CD14-positive monocyte (primary cell): ENCODE measurements around the gene ZSCAN1. TPM values are rescaled to one million over a fixed set of nuclear protein-coding genes. Genes with fewer than 3 reads are reported as not detected.

Experiments
- DNase-seq, 3 donors: peaks; one replicate each; pipeline ENCODE4 v3.0.0-alpha.2; 2011 to 2022
- H2AFZ ChIP-seq: 2 replicates; pipeline ENCODE4 v1.6.0; 2012; ENCODE audit warnings: mild to moderate bottlenecking, low read depth, low read length, inconsistent platforms; ENCODE audit not compliant: insufficient read depth, poor library complexity, severe bottlenecking
- H3K27ac ChIP-seq, 2 donors: 1 replicate in 1 of 2; 2 replicates in 1 of 2; pipeline ENCODE4 v1.5.1; 2012 to 2013; ENCODE audit warnings: low read length in 2 of 2, control low read depth in 1 of 2, inconsistent platforms in 1 of 2, low read depth in 1 of 2, mild to moderate bottlenecking in 1 of 2
- H3K27me3 ChIP-seq, 2 donors: one replicate each; pipeline versions ENCODE4 v1.6.0 to v1.6.1; 2011 to 2013; ENCODE audit warnings: low read length in 2 of 2; ENCODE audit not compliant: control insufficient read depth in 2 of 2, insufficient read depth in 2 of 2
- H3K36me3 ChIP-seq, 2 donors: replicated peaks in 1 of 2; 1 replicate in 1 of 2; 2 replicates in 1 of 2; pipeline versions ENCODE4 v1.5.1 to v1.6.1; 2012 to 2013; ENCODE audit warnings: low read length in 2 of 2, control low read depth in 1 of 2, inconsistent platforms in 1 of 2, mild to moderate bottlenecking in 1 of 2; ENCODE audit not compliant: insufficient read depth in 2 of 2, control insufficient read depth in 1 of 2
- H3K4me1 ChIP-seq, 2 donors: 1 replicate in 1 of 2; 2 replicates in 1 of 2; pipeline versions ENCODE4 v1.5.1 to v1.6.1; 2012 to 2013; ENCODE audit warnings: low read length in 2 of 2, control low read depth in 1 of 2, inconsistent platforms in 1 of 2, mild to moderate bottlenecking in 1 of 2, moderate library complexity in 1 of 2; ENCODE audit not compliant: insufficient read depth in 2 of 2, control insufficient read depth in 1 of 2
- H3K4me2 ChIP-seq: replicated peaks from 2 replicates; pipeline ENCODE3; 2012; ENCODE audit warnings: low read length, moderate library complexity, mild to moderate bottlenecking; ENCODE audit not compliant: poor library complexity, severe bottlenecking; ENCODE audit errors: extremely low read depth
- H3K4me3 ChIP-seq, 3 experiments: fragments of 200-600 bp in 1 of 3; sonication (generic) in 1 of 3; replicated peaks in 1 of 3; 1 replicate in 2 of 3; 2 replicates in 1 of 3; pipeline ENCODE4 v1.5.1; 2011 to 2013; ENCODE audit warnings: low read length in 3 of 3, mild to moderate bottlenecking in 3 of 3, control low read depth in 2 of 3, low read depth in 2 of 3, inconsistent platforms in 1 of 3, moderate library complexity in 1 of 3
- H3K79me2 ChIP-seq: 2 replicates; pipeline ENCODE4 v1.6.0; 2012; ENCODE audit warnings: mild to moderate bottlenecking, control low read depth, inconsistent platforms, low read length, moderate library complexity; ENCODE audit not compliant: insufficient read depth
- H3K9ac ChIP-seq: 2 replicates; pipeline ENCODE4 v1.6.0; 2017; ENCODE audit warnings: low read length, mild to moderate bottlenecking; ENCODE audit not compliant: insufficient read depth, poor library complexity, severe bottlenecking
- H3K9me3 ChIP-seq, 2 donors: replicated peaks in 1 of 2; 1 replicate in 1 of 2; 2 replicates in 1 of 2; pipeline versions ENCODE4 v1.5.1 to v1.6.1; 2012 to 2013; ENCODE audit warnings: low read length in 2 of 2, control low read depth in 1 of 2; ENCODE audit not compliant: control insufficient read depth in 1 of 2, insufficient read depth in 1 of 2
- H4K20me1 ChIP-seq: 2 replicates; pipeline ENCODE4 v1.6.0; 2012; ENCODE audit warnings: mild to moderate bottlenecking, low read length, control low read depth, moderate library complexity; ENCODE audit not compliant: insufficient read depth
- H3K27ac Mint-ChIP-seq, 7 donors: one replicate each; pipeline ENCODE4 v1.8.0; 2020; ENCODE audit warnings: mild to moderate bottlenecking in 7 of 7, mixed read lengths in 7 of 7, moderate library complexity in 6 of 7, inconsistent platforms in 2 of 7
- H3K27me3 Mint-ChIP-seq, 3 donors: one replicate each; pipeline ENCODE4 v1.8.0; 2021 to 2022; ENCODE audit warnings: low read depth in 3 of 3, mild to moderate bottlenecking in 3 of 3, mixed read lengths in 3 of 3, moderate library complexity in 3 of 3, inconsistent platforms in 1 of 3
- H3K36me3 Mint-ChIP-seq, 2 donors: one replicate each; pipeline ENCODE4 v1.8.0; 2020; ENCODE audit warnings: mixed read lengths in 2 of 2, inconsistent platforms in 1 of 2, mild to moderate bottlenecking in 1 of 2
- H3K4me1 Mint-ChIP-seq: one replicate; pipeline ENCODE4 v1.8.0; 2020; ENCODE audit warnings: mild to moderate bottlenecking, mixed read lengths
- H3K4me3 Mint-ChIP-seq, 2 donors: one replicate each; pipeline ENCODE4 v1.8.0; 2020; ENCODE audit warnings: mild to moderate bottlenecking in 2 of 2, mixed read lengths in 2 of 2, moderate library complexity in 1 of 2
- H3K9me3 Mint-ChIP-seq, 7 donors: one replicate each; pipeline ENCODE4 v1.8.0; 2020 to 2022; ENCODE audit warnings: mixed read lengths in 7 of 7, mild to moderate bottlenecking in 6 of 7, moderate library complexity in 6 of 7, inconsistent platforms in 2 of 7
- WGBS: methylation state at CpG from one replicate; pipeline ENCODE4 v1.1.5; 2013; ENCODE audit warnings: missing lambda C conversion rate; ENCODE audit not compliant: insufficient coverage; 5-methylcytosine and 5-hydroxymethylcytosine counted together
- intact Hi-C, 2 donors: fragments of 100-400 bp; cut with micrococcal nuclease; formaldehyde crosslinking; loops; one replicate each; pipeline versions ENCODE4 v1.15.0 to v1.15.1; 2023
- polyA plus RNA-seq, 3 donors: library from polyadenylated mRNA; depleted of rRNA in 1 of 3; unstranded in 2 of 3; stranded (reverse) in 1 of 3; fragments of 300-500 nt in 2 of 3; fragments of >200 nt in 1 of 3; fragmentation: Illumina TruSeq in 2 of 3; gene quantifications; 1 replicate in 2 of 3; 2 replicates in 1 of 3; pipeline ENCODE4 v1.2.3, GENCODE V29; 2012 to 2021
- TF ChIP-seq, protein P1 (sequence below): fragments of 200-600 bp; IDR thresholded peaks from one replicate; pipeline ENCODE4 v1.8.0; 2022; ENCODE audit warnings: antibody characterized with exemption, mild to moderate bottlenecking

Gene ZSCAN1
- polyA plus RNA-seq, 3 donors, result not detected

DNA sequence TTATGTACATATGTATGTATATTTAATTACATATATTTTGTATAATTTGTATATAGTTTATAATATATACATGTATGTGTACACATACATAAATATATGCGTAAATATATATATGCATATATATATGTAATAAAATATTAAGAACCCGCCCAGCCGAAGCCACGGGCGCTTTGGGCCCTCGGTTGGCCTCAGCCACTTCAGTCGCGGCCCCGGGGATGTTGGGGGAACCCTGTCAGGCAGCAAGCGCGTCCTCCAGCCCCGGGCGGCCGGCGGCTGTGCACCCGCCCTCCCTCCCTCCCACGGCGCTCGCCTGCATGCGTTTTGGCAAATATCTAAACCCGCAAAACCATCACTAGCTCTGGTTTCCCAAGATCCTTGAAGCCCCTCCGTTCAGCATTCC lies 23.3 kb upstream of the ZSCAN1 start:
- Histone ChIP-seq H3K27ac (no peak overlapping the region), H3K4me2 (peak overlapping the region; percentile 92), H3K4me3 (no peak overlapping the region), H3K36me3 (peaks cover 3 to 20% of the 10 kb centered on the region in 2 donors), H3K9me3 (peaks cover 62 to 80% of the 10 kb centered on the region in 2 donors), H2AFZ (peak overlapping the region; percentile 91), H3K27me3 (no peaks in the 10 kb centered on the region), H3K9ac (no peak overlapping the region), H4K20me1 (no peaks in the 10 kb centered on the region), H3K4me1 (peaks cover 10 to 12% of the 10 kb centered on the region in 2 donors), H3K79me2 (no peaks in the 10 kb centered on the region)
- TF ChIP-seq, protein P1, sequence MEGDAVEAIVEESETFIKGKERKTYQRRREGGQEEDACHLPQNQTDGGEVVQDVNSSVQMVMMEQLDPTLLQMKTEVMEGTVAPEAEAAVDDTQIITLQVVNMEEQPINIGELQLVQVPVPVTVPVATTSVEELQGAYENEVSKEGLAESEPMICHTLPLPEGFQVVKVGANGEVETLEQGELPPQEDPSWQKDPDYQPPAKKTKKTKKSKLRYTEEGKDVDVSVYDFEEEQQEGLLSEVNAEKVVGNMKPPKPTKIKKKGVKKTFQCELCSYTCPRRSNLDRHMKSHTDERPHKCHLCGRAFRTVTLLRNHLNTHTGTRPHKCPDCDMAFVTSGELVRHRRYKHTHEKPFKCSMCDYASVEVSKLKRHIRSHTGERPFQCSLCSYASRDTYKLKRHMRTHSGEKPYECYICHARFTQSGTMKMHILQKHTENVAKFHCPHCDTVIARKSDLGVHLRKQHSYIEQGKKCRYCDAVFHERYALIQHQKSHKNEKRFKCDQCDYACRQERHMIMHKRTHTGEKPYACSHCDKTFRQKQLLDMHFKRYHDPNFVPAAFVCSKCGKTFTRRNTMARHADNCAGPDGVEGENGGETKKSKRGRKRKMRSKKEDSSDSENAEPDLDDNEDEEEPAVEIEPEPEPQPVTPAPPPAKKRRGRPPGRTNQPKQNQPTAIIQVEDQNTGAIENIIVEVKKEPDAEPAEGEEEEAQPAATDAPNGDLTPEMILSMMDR, result no peak
- WGBS, result 100% methylated on average over 6 of the region's 22 CpGs
- H3K4me3 Mint-ChIP-seq, result no peak overlapping the region
- peak overlapping the region in 1 of 7 donors; percentile 53 for H3K27ac Mint-ChIP-seq
- peaks cover 0 to 22% (median 11%) of the 10 kb centered on the region in 3 donors for H3K27me3 Mint-ChIP-seq
- peaks cover 17% of the 10 kb centered on the region for H3K4me1 Mint-ChIP-seq
- peaks cover 13 to 24% of the 10 kb centered on the region in 2 donors for H3K36me3 Mint-ChIP-seq
- intact Hi-C loops, result loop anchor here in 1 of 2 donors (2.0 kb wide), 1 partner anchor 28 kb away; no protein-coding TSS in a partner anchor
- no peak for DNase-seq
- peaks cover 58 to 90% (median 77%) of the 10 kb centered on the region in 7 donors for H3K9me3 Mint-ChIP-seq

DNA sequence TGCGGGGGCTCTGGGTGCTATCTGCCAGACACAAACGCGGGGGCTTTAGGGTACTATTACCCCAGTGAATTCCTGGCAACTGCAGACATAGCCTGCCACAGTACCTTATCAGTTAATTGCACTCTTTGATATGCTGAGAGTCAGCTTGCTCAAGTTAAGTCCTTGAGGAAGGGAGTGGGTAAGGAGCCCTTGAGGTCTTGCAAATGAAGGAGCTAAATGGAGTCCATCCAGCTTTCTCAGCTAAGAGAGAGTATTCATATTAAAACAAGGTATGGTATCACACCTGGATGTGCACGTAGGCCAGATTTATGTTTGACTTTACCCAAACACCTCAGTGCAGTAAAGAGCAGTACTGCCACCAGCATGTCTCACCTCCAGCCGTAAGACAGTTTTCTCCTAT lies 19.7 kb upstream of the ZSCAN1 start:
- intact Hi-C loops, result no loop called here

More for the DNA sequence above, 19.7 kb upstream of the ZSCAN1 start:
- no peak overlapping the region for H3K9ac ChIP-seq
- H3K79me2 ChIP-seq, result no peaks in the 10 kb centered on the region
- no peak overlapping the region for H2AFZ ChIP-seq
- 66% methylated on average over 4 of the region's 5 CpGs for WGBS
- no peak for DNase-seq
- no peak overlapping the region for H3K4me2 ChIP-seq
- no peak overlapping the region for H3K27ac ChIP-seq
- H3K27ac Mint-ChIP-seq, result no peak overlapping the region
- peaks cover 0 to 13% (median 8%) of the 10 kb centered on the region in 3 donors for H3K27me3 Mint-ChIP-seq
- TF ChIP-seq, protein P1, result no peak
- peaks cover 14% of the 10 kb centered on the region for H3K4me1 Mint-ChIP-seq
- H3K27me3 ChIP-seq, result no peaks in the 10 kb centered on the region
- H3K9me3 Mint-ChIP-seq, result peaks cover 33 to 77% (median 60%) of the 10 kb centered on the region in 7 donors
- peaks cover 0 to 3% of the 10 kb centered on the region in 2 donors for H3K36me3 Mint-ChIP-seq
- H3K4me3 Mint-ChIP-seq, result no peak overlapping the region
- H3K36me3 ChIP-seq, result no peaks in the 10 kb centered on the region
- H3K4me1 ChIP-seq, result peaks cover 9 to 10% of the 10 kb centered on the region in 2 donors
- no peak overlapping the region for H3K4me3 ChIP-seq
- peaks cover 25 to 64% of the 10 kb centered on the region in 2 donors for H3K9me3 ChIP-seq
- H4K20me1 ChIP-seq, result no peaks in the 10 kb centered on the region
